RWPE1 (cell line): ENCODE results near the gene EGFL8.
"Not testable (repeated sequence)": the region's sequence is repeated elsewhere in the genome, so short reads cannot be mapped to it uniquely, and the experiment has no call there.

Experiments
- CTCF ChIA-PET: fragments of 350-600 bp; sonication (Branson Sonifier 250); formaldehyde crosslinking; extraction: SDS; loops from one replicate; lab custom pipeline; 2021; lab: Yijun Ruan, JAX
- POLR2A ChIA-PET: fragments of 400-600 bp; formaldehyde crosslinking; extraction: SDS; loops from one replicate; lab custom pipeline; 2020; ENCODE audit warnings: antibody characterized with exemption; ENCODE audit not compliant: low non-redundant PET; lab: Yijun Ruan, JAX
- DNase-seq: peaks from one replicate; pipeline ENCODE4 v3.0.0; 2012; ENCODE audit warnings: low spot score
- H3K27ac ChIP-seq: fragments of 450-650 bp; 2 replicates; pipeline ENCODE4 v1.5.1; 2017
- CTCF ChIP-seq: fragments of 450-650 bp; conservative IDR thresholded peaks from 2 replicates; pipeline ENCODE4 v1.5.1; 2017; ENCODE audit warnings: low read depth, mild to moderate bottlenecking

Gene EGFL8

GRCh38 chr6:32187009-32187709 lies 22.8 kb downstream of the EGFL8 start:
- DNase-seq: no peak
- CTCF ChIA-PET: interaction anchor here (0.6 kb wide), 1 partner anchor 65 kb away, joined by 4 read pairs; no protein-coding TSS in a partner anchor
- TF ChIP-seq CTCF: no peak
- POLR2A ChIA-PET: no interaction called here
- peak overlapping the region; percentile 88 for H3K27ac ChIP-seq

GRCh38 chr6:32187725-32188380 lies 23.5 kb downstream of the EGFL8 start:
- DNase-seq, CTCF ChIA-PET, POLR2A ChIA-PET: not testable (repeated sequence)
- peak overlapping the region; percentile 88 for H3K27ac ChIP-seq

GRCh38 chr6:32188381-32189068 lies 24.1 kb downstream of the EGFL8 start:
- CTCF ChIA-PET: interaction anchor here (0.7 kb wide), 1 partner anchor 1284 kb away, joined by 4 read pairs; no protein-coding TSS in a partner anchor
- peak overlapping the region; percentile 88 for H3K27ac ChIP-seq
- POLR2A ChIA-PET: no interaction called here
- no peak for TF ChIP-seq CTCF
- DNase-seq: no peak

DNA sequence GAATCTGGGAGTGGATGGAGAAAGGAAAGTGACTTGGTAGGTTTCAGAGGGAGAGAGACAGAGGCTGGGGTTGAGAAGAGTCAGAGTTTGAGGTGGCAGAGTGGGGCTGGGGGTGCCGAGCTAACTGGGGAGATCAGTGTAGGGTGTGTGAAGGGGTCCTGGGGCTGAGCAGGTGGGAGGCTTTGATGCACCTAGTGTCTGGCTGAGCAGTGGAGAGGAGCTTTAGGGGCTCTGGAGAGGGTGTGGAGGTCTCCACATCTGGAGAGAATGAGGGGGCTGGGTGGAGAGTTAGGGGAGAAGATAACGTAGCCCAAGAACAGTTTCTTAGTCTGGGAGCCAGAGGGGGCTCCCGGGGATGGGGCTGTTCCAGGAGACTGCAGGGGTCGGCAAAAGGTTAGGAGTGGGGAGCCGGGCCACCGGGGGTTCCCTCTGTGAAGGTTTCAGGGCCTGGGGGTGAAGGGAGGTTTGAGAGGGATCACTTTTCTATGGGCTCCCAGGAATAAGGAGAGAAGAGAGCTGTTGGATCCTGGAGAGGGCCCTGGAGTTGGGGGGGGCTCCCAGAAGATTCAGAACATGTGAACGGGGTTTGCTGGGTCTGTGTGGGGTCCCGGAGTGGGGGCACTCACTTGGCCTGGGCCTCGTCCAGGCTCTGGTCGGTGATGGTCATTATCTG lies 24.8 kb downstream of the EGFL8 start:
- POLR2A ChIA-PET: no interaction called here

GRCh38 chr6:32189742-32190053 lies 25.3 kb downstream of the EGFL8 start:
- POLR2A ChIA-PET: no interaction called here
- CTCF ChIA-PET: no interaction called here
- H3K27ac ChIP-seq: peak overlapping the region; percentile 88
- no peak for TF ChIP-seq CTCF
- no peak for DNase-seq

More for the DNA sequence above, 24.8 kb downstream of the EGFL8 start:
- CTCF ChIA-PET: interaction anchor here (0.7 kb wide), 1 partner anchor 1284 kb away, joined by 4 read pairs; no protein-coding TSS in a partner anchor
- H3K27ac ChIP-seq: peak overlapping the region; percentile 88
- TF ChIP-seq CTCF: no peak
- DNase-seq: no peak

GRCh38 chr6:32190054-32190851 lies 25.9 kb downstream of the EGFL8 start, which contains the start of gene PBX2:
PBX2 (minus strand) TSS chr6:32190202; CDS start chr6:32189915, 287 bp downstream.
- CTCF ChIA-PET: no interaction called here
- POLR2A ChIA-PET: no interaction called here
- no peak for TF ChIP-seq CTCF
- H3K27ac ChIP-seq: peak within 1 kb of the TSS; percentile 88
- DNase-seq: peak; percentile 64
